AG04449 (cell line): ENCODE results near the gene CCDC69.

Experiments used
- CTCF ChIA-PET: fragments of 350-600 bp; formaldehyde crosslinking; extraction: SDS; loops from one replicate; lab custom pipeline; 2021; ENCODE audit warnings: antibody characterized with exemption; lab: Yijun Ruan, JAX
- POLR2A ChIA-PET: fragments of 400-600, 350-600 bp; formaldehyde crosslinking; extraction: SDS; loops from one replicate; lab custom pipeline; 2020; ENCODE audit warnings: antibody characterized with exemption, inconsistent platforms; lab: Yijun Ruan, JAX
- DNase-seq: peaks from one replicate; pipeline ENCODE4 v3.0.0-alpha.2; 2010; ENCODE audit warnings: low read depth, low spot score
- H3K4me3 ChIP-seq: 2 replicates; pipeline ENCODE4 v1.5.1; 2011; ENCODE audit warnings: low read depth, mild to moderate bottlenecking, control low read depth, low read length
- CTCF ChIP-seq: IDR thresholded peaks from one replicate; pipeline ENCODE4 v1.5.1; 2011; ENCODE audit warnings: mild to moderate bottlenecking, moderate library complexity, low read length, control low read depth, inconsistent platforms; ENCODE audit not compliant: insufficient read depth; ENCODE audit errors: missing control alignments

Gene CCDC69

GRCh38 chr5:151215546-151215880 is 8.4 kb downstream of the CCDC69 start:
- DNase-seq = no peak
- H3K4me3 ChIP-seq = no peak overlapping the region
- CTCF ChIA-PET = no interaction called here
- TF ChIP-seq CTCF = no peak
- POLR2A ChIA-PET = no interaction called here

- no peak for DNase-seq
- CTCF ChIA-PET = interaction anchor here (0.7 to 0.9 kb wide), 2 partner anchors 9 to 50 kb away, joined by 3 to 4 read pairs; partner anchors contain the start of gene CCDC69
- no peak for TF ChIP-seq CTCF
- H3K4me3 ChIP-seq = no peak overlapping the region
- POLR2A ChIA-PET = no interaction called here
Observed at GRCh38 chr5:151214614-151215545, 9.0 kb downstream of the CCDC69 start.

GRCh38 chr5:151213803-151214613 is 9.9 kb downstream of the CCDC69 start:
- no peak for TF ChIP-seq CTCF
- DNase-seq = no peak
- no peak overlapping the region for H3K4me3 ChIP-seq
- POLR2A ChIA-PET = no interaction called here
- CTCF ChIA-PET = interaction anchor here (0.7 to 1.4 kb wide), 3 partner anchors 10 to 49 kb away, joined by 3 to 4 read pairs (median 4); partner anchors contain the start of gene CCDC69

GRCh38 chr5:151212406-151212798 is 11.5 kb downstream of the CCDC69 start:
- POLR2A ChIA-PET = no interaction called here
- CTCF ChIA-PET = interaction anchor here (1.3 kb wide), 1 partner anchor 47 kb away, joined by 5 read pairs; no protein-coding TSS in a partner anchor
- no peak for TF ChIP-seq CTCF
- DNase-seq = no peak
- no peak overlapping the region for H3K4me3 ChIP-seq

GRCh38 chr5:151208481-151208914 is 15.4 kb downstream of the CCDC69 start:
- H3K4me3 ChIP-seq = no peak overlapping the region
- ChIA-PET CTCF (no interaction called here), POLR2A (no interaction called here)
- TF ChIP-seq CTCF = no peak
- no peak for DNase-seq

GRCh38 chr5:151205411-151205810 is 18.5 kb downstream of the CCDC69 start:
- no peak for DNase-seq
- POLR2A ChIA-PET = no interaction called here
- CTCF ChIA-PET = no interaction called here
- TF ChIP-seq CTCF = no peak
- no peak overlapping the region for H3K4me3 ChIP-seq
